ENCODE measurements around the gene NSD2. TPM values are rescaled to one million over a fixed set of nuclear protein-coding genes. Genes with fewer than 3 reads are reported as not detected.
"Not testable (repeated sequence)": the region's sequence is repeated elsewhere in the genome, so short reads cannot be mapped to it uniquely, and the experiment has no call there.

The NSD2 gene
- total and polyA plus RNA-seq, 5 donors from 2014 or later: 5.9 to 95.8 (median 7.3) TPM

DNA sequence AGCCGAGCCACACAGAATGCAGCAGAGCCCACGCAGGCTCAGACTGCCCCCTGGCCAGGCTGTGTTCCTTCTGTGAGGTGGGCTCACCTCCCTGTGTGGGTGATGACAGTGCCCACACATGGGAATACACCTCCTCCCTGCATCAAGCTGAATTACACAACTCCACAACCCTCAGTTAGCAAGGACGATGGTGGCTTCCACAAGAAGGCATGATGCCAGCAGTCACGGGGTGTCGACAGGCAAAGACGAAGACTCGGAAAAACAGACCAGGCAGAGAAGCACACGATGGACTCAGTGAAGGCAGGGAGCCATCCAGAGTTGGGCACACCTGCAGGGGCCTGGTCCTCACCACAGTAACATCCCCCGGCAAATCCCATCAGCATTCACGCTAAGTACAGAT lies 27.3 kb upstream of the NSD2 start:
- Mint-ChIP-seq H3K27ac (no peak overlapping the region), H3K27me3 (no peaks in the 10 kb centered on the region), H3K9me3 (no peaks in the 10 kb centered on the region), H3K4me3 (no peak overlapping the region), H3K36me3 (peaks cover 34% of the 10 kb centered on the region), H3K4me1 (peaks cover 0 to 10% (median 5%) of the 10 kb centered on the region in 4 donors)
- ATAC-seq (ENCODE audit: low read depth in 2 of 2): no peak
- H3K27ac ChIP-seq (ENCODE audit: insufficient read depth, low read length, poor library complexity, severe bottlenecking): no peak overlapping the region
- no peaks in the 10 kb centered on the region for H3K27me3 ChIP-seq (ENCODE audit: control insufficient read depth, insufficient read depth, low read length)
- no peaks in the 10 kb centered on the region for H3K4me1 ChIP-seq (ENCODE audit: control insufficient read depth, insufficient read depth, low read length, poor library complexity, severe bottlenecking)
- H3K4me3 ChIP-seq (ENCODE audit: low read depth, low read length): no peak overlapping the region
- peaks cover 50% of the 10 kb centered on the region for H3K36me3 ChIP-seq (ENCODE audit: control insufficient read depth, insufficient read depth, low read length)
- DNase-seq: no peak
- no peaks in the 10 kb centered on the region for H3K9me3 ChIP-seq (ENCODE audit: control insufficient read depth in 2 of 2, low read length in 2 of 2)

DNA sequence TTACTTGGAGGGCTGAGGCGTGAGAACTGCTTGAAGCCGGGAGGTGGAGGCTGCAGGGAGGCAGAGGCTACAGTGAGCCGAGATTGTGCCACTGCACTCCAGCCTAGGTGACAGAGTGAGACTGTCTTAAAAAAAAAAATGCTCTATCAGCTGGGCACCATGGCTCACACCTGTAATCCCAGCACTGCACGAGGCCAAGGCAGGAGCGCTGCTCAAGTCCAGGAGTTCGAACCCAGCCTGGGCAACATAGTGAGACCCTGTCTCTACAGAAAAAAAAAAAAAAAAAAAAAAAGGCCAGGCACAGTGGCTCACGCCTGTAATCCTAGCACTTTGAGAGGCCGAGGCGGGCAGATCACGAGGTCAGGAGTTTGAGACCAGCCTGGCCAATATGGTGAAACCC lies 26.6 kb upstream of the NSD2 start:
- not testable (repeated sequence) for DNase-seq; H3K4me1 Mint-ChIP-seq; H3K4me3 ChIP-seq (ENCODE audit: low read depth, low read length); H3K4me1 ChIP-seq (ENCODE audit: control insufficient read depth, insufficient read depth, low read length, poor library complexity, severe bottlenecking); H3K9me3 Mint-ChIP-seq; H3K27me3 ChIP-seq (ENCODE audit: control insufficient read depth, insufficient read depth, low read length); H3K27ac ChIP-seq (ENCODE audit: insufficient read depth, low read length, poor library complexity, severe bottlenecking); H3K27ac Mint-ChIP-seq; H3K27me3 Mint-ChIP-seq; H3K9me3 ChIP-seq (ENCODE audit: control insufficient read depth in 2 of 2, low read length in 2 of 2); ATAC-seq (ENCODE audit: low read depth in 2 of 2); H3K4me3 Mint-ChIP-seq
- H3K36me3 ChIP-seq (ENCODE audit: control insufficient read depth, insufficient read depth, low read length): peaks cover 42% of the 10 kb centered on the region
- peaks cover 29% of the 10 kb centered on the region for H3K36me3 Mint-ChIP-seq

DNA sequence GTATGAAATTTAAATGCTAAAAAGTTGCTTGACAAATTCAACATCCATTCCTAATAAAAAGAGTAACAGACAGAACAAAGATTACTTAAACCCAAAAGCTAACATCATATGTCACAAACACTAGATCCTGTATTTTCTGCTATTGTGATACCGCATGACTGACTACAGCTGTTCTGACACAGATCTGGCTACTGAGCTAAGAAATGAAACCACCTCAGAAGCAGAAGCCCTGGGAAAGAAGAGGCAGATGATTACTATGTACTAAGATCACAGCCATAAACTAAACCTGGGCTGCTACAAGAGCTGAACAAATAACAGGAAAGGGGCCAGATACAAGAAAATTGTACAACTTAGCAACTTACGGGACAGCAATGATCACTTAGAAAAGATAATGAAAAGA lies 24.6 kb upstream of the NSD2 start:
- no peaks in the 10 kb centered on the region for H3K4me1 ChIP-seq (ENCODE audit: control insufficient read depth, insufficient read depth, low read length, poor library complexity, severe bottlenecking)
- no peak overlapping the region for H3K4me3 ChIP-seq (ENCODE audit: low read depth, low read length)
- no peak overlapping the region for H3K27ac ChIP-seq (ENCODE audit: insufficient read depth, low read length, poor library complexity, severe bottlenecking)
- H3K9me3 ChIP-seq (ENCODE audit: control insufficient read depth in 2 of 2, low read length in 2 of 2): no peaks in the 10 kb centered on the region
- no peaks in the 10 kb centered on the region for H3K27me3 ChIP-seq (ENCODE audit: control insufficient read depth, insufficient read depth, low read length)
- H3K27me3 Mint-ChIP-seq: no peaks in the 10 kb centered on the region
- ATAC-seq (ENCODE audit: low read depth in 2 of 2) (no peak), DNase-seq (no peak)
- no peak overlapping the region for H3K4me3 Mint-ChIP-seq
- H3K4me1 Mint-ChIP-seq: peaks cover 0 to 13% (median 9%) of the 10 kb centered on the region in 4 donors
- H3K36me3 ChIP-seq (ENCODE audit: control insufficient read depth, insufficient read depth, low read length): peaks cover 32% of the 10 kb centered on the region
- H3K27ac Mint-ChIP-seq: no peak overlapping the region
- no peaks in the 10 kb centered on the region for H3K9me3 Mint-ChIP-seq
- H3K36me3 Mint-ChIP-seq: peaks cover 25% of the 10 kb centered on the region

GRCh38 chr4:1850276-1850675 lies 20.9 kb upstream of the NSD2 start:
- Mint-ChIP-seq H3K4me3 (no peak overlapping the region), H3K27ac (peak overlapping the region in 1 of 3 donors; percentile 52), H3K9me3 (no peaks in the 10 kb centered on the region), H3K36me3 (peaks cover 15% of the 10 kb centered on the region), H3K4me1 (peaks cover 0 to 40% (median 28%) of the 10 kb centered on the region in 4 donors), H3K27me3 (no peaks in the 10 kb centered on the region)
- Histone ChIP-seq H3K4me3 (ENCODE audit: low read depth, low read length) (no peak overlapping the region), H3K27ac (ENCODE audit: insufficient read depth, low read length, poor library complexity, severe bottlenecking) (no peak overlapping the region), H3K9me3 (ENCODE audit: control insufficient read depth in 2 of 2, low read length in 2 of 2) (no peaks in the 10 kb centered on the region), H3K36me3 (ENCODE audit: control insufficient read depth, insufficient read depth, low read length) (peaks cover 13% of the 10 kb centered on the region), H3K27me3 (ENCODE audit: control insufficient read depth, insufficient read depth, low read length) (no peaks in the 10 kb centered on the region), H3K4me1 (ENCODE audit: control insufficient read depth, insufficient read depth, low read length, poor library complexity, severe bottlenecking) (peaks cover 7% of the 10 kb centered on the region)
- DNase-seq: no peak
- no peak for ATAC-seq (ENCODE audit: low read depth in 2 of 2)

DNA sequence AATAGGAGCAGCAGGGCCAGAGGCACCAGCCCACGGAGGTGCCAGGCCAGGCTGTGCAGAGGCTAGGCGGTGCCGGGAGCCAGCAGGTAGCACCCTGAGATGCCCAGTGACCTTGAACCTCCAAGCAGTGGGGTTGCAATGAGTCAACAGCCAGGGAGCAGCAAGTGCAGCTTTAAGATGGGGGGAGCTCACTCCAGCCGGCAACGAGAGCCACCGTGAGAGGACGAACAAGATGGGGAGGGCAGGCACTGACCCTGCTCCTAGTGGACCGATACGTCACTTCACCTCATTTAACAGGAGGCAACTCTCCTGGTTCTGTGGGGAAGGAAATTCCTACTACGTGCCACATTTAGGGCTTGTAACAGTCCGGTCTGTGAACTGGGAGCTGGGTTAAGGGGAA lies 20.0 kb upstream of the NSD2 start:
- Histone ChIP-seq H3K27ac (ENCODE audit: insufficient read depth, low read length, poor library complexity, severe bottlenecking) (no peak overlapping the region), H3K4me3 (ENCODE audit: low read depth, low read length) (no peak overlapping the region), H3K27me3 (ENCODE audit: control insufficient read depth, insufficient read depth, low read length) (no peaks in the 10 kb centered on the region), H3K4me1 (ENCODE audit: control insufficient read depth, insufficient read depth, low read length, poor library complexity, severe bottlenecking) (peaks cover 9% of the 10 kb centered on the region), H3K9me3 (ENCODE audit: control insufficient read depth in 2 of 2, low read length in 2 of 2) (no peaks in the 10 kb centered on the region), H3K36me3 (ENCODE audit: control insufficient read depth, insufficient read depth, low read length) (peaks cover 12% of the 10 kb centered on the region)
- Mint-ChIP-seq H3K9me3 (no peaks in the 10 kb centered on the region), H3K36me3 (peaks cover 15% of the 10 kb centered on the region), H3K27me3 (no peaks in the 10 kb centered on the region), H3K4me1 (peaks cover 0 to 40% (median 28%) of the 10 kb centered on the region in 4 donors), H3K27ac (no peak overlapping the region), H3K4me3 (peak overlapping the region in 1 of 4 donors; percentile 77)
- DNase-seq (no peak), ATAC-seq (ENCODE audit: low read depth in 2 of 2) (no peak)

DNA sequence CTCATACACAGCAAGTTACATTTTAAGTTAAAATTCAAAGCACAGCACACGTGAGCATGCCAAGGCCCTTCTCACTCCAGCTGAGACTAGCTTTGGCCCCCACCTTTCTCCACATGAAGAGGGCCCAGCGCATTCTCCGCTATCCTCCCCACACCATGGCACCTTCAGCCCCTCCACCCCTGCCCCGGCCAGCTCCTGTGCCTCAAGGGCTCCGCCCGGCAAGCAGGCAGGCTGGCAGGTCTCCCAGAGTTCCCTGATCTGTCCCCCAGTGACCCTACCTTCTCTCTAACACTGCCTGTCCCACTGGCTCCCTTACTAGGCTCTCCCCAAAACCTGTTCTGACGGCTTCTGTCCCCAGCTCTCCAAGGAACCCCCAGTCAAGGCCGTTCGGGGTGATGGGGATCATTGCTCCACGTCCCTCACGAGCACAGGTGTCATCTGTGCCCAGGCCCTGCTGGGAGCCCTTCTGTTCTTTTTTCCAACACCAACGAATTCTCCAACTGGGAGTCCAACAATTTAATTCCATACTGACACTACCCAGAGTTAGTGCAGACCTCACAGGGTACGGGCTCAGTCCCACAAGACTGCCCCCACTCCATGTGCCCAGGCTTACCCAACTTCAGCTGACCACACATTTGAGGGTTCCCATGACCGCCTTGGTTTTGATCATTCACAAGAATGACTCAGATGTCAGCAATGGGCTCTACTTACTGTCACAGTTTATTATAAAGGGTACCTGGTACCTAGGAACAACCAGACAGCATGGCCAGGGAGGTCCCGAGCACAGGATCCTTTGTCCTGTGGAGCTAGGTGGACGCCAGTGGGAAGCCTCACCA lies 19.4 kb upstream of the NSD2 start:
- no peak for ATAC-seq (ENCODE audit: low read depth in 2 of 2)
- Mint-ChIP-seq H3K27ac (no peak overlapping the region), H3K4me3 (peak overlapping the region in 1 of 4 donors; percentile 77), H3K4me1 (peaks cover 0 to 41% (median 27%) of the 10 kb centered on the region in 4 donors), H3K27me3 (no peaks in the 10 kb centered on the region), H3K36me3 (peaks cover 10% of the 10 kb centered on the region), H3K9me3 (no peaks in the 10 kb centered on the region)
- no peaks in the 10 kb centered on the region for H3K27me3 ChIP-seq (ENCODE audit: control insufficient read depth, insufficient read depth, low read length)
- H3K4me1 ChIP-seq (ENCODE audit: control insufficient read depth, insufficient read depth, low read length, poor library complexity, severe bottlenecking): peaks cover 12% of the 10 kb centered on the region
- no peak overlapping the region for H3K27ac ChIP-seq (ENCODE audit: insufficient read depth, low read length, poor library complexity, severe bottlenecking)
- H3K4me3 ChIP-seq (ENCODE audit: low read depth, low read length): no peak overlapping the region
- no peaks in the 10 kb centered on the region for H3K9me3 ChIP-seq (ENCODE audit: control insufficient read depth in 2 of 2, low read length in 2 of 2)
- peaks cover 6% of the 10 kb centered on the region for H3K36me3 ChIP-seq (ENCODE audit: control insufficient read depth, insufficient read depth, low read length)
- no peak for DNase-seq

DNA sequence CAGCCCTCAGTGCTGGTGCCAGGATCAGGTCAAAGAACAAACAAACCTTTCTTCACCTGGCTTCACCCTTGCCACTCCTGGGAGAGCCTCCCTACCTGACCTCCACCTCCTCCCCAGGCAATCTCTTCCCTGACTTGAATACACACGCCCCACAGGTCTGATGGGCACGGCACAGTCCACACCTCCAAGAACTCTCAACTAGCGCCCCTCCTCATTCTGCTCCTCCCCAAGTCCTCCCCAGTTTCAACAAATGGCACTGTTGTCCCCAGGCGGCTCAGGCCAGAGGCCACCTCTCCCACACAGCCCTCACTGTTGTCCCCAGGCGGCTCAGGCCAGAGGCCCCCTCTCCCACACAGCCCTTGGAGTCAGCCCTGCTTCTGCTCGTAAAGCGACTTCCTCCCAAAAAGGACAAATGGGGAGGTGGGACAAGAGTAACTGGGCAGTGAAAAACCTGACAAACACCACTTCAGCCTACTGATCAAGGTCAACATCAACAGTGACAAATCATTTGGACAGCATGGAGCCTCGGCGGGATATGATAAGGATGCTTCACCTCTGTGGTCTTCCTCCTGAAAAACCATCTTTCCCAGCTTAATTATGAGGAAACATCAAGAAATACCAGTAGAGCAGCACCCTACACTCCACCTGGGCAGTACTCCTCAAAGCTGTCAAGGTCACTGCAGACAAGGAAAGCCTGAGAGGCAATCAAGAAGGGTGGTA lies 18.1 kb upstream of the NSD2 start:
- peak overlapping the region in 2 of 3 donors; percentile 41 to 73 for H3K27ac Mint-ChIP-seq
- Histone ChIP-seq H3K27me3 (ENCODE audit: control insufficient read depth, insufficient read depth, low read length) (no peaks in the 10 kb centered on the region), H3K36me3 (ENCODE audit: control insufficient read depth, insufficient read depth, low read length) (no peaks in the 10 kb centered on the region), H3K4me3 (ENCODE audit: low read depth, low read length) (no peak overlapping the region), H3K9me3 (ENCODE audit: control insufficient read depth in 2 of 2, low read length in 2 of 2) (no peaks in the 10 kb centered on the region), H3K27ac (ENCODE audit: insufficient read depth, low read length, poor library complexity, severe bottlenecking) (no peak overlapping the region), H3K4me1 (ENCODE audit: control insufficient read depth, insufficient read depth, low read length, poor library complexity, severe bottlenecking) (peaks cover 18% of the 10 kb centered on the region)
- peak overlapping the region; percentile 53 to 89 (median 76) for H3K4me3 Mint-ChIP-seq
- H3K9me3 Mint-ChIP-seq: no peaks in the 10 kb centered on the region
- DNase-seq: no peak
- H3K27me3 Mint-ChIP-seq: no peaks in the 10 kb centered on the region
- H3K4me1 Mint-ChIP-seq: peaks cover 0 to 49% (median 30%) of the 10 kb centered on the region in 4 donors
- H3K36me3 Mint-ChIP-seq: peaks cover 7% of the 10 kb centered on the region
- ATAC-seq (ENCODE audit: low read depth in 2 of 2): no peak

Data from CD4-positive, CD25-positive, alpha-beta regulatory T cell (primary cell).